Aorta (tissue), 5 donors: Measurements from ENCODE around the gene CDK5R2. TPM values are rescaled to one million over a fixed set of nuclear protein-coding genes. Genes with fewer than 3 reads are reported as not detected.
A peak's percentile ranks its signal among the peaks of the same experiment; 100 is the strongest.

ENCODE experiments used
- ATAC-seq: fragments of 200-7000 bp; cut with Tn5 transposase; one replicate; pipeline ENCODE4 v1.9.1; 2022; ENCODE audit warnings: moderate library complexity; ENCODE audit not compliant: low FRiP score
- DNase-seq, 2 donors: peaks; one replicate each; pipeline ENCODE4 v3.0.0-alpha.2; 2020
- H3K27ac ChIP-seq, 2 donors: one replicate each; pipeline ENCODE4 v1.5.1; 2013; ENCODE audit warnings: low read length in 2 of 2, mild to moderate bottlenecking in 2 of 2, moderate library complexity in 2 of 2, control low read depth in 1 of 2, inconsistent platforms in 1 of 2, low read depth in 1 of 2
- H3K27me3 ChIP-seq, 2 donors: one replicate each; pipeline ENCODE4 v1.6.1; 2013; ENCODE audit warnings: control low read depth in 1 of 2, low read length in 1 of 2, mild to moderate bottlenecking in 1 of 2, moderate library complexity in 1 of 2; ENCODE audit not compliant: insufficient read depth in 2 of 2, control insufficient read depth in 1 of 2
- H3K36me3 ChIP-seq, 2 donors: one replicate each; pipeline ENCODE4 v1.6.1; 2013; ENCODE audit warnings: control low read depth in 1 of 2, low read length in 1 of 2, mild to moderate bottlenecking in 1 of 2; ENCODE audit not compliant: insufficient read depth in 2 of 2, control insufficient read depth in 1 of 2
- H3K4me1 ChIP-seq, 2 donors: one replicate each; pipeline ENCODE4 v1.6.1; 2013; ENCODE audit warnings: low read length in 2 of 2, control low read depth in 1 of 2, mild to moderate bottlenecking in 1 of 2, moderate library complexity in 1 of 2; ENCODE audit not compliant: insufficient read depth in 2 of 2, control insufficient read depth in 1 of 2
- H3K4me3 ChIP-seq, 2 donors: one replicate each; pipeline ENCODE4 v1.5.1; 2013; ENCODE audit warnings: low read length in 2 of 2, control low read depth in 1 of 2, mild to moderate bottlenecking in 1 of 2
- H3K9me3 ChIP-seq: one replicate; pipeline ENCODE4 v1.6.1; 2013; ENCODE audit warnings: mild to moderate bottlenecking, low read length; ENCODE audit not compliant: control insufficient read depth
- WGBS, 2 donors: extraction: QIAGEN DNeasy Blood & Tissue Kit; methylation state at CpG; one replicate each; pipeline ENCODE4 v1.1.7; 2013; 5-methylcytosine and 5-hydroxymethylcytosine counted together
- intact Hi-C, 2 donors: fragments of 100-400 bp; cut with DNase I; formaldehyde crosslinking; loops; one replicate each; pipeline versions ENCODE4 v1.14.2 to v1.15.0; 2022
- polyA plus RNA-seq, 2 donors: library from polyadenylated mRNA; stranded (reverse); fragments of 200-250 nt; gene quantifications; one replicate each; pipeline ENCODE4 v1.2.3, GENCODE V29; 2013
- total RNA-seq, 2 donors: library from RNA; stranded (reverse); fragmentation: NEBNext Ultra II Directional; extraction: Animal tissue kit (Norgen Biotek cat#: 25700); gene quantifications; one replicate each; pipeline ENCODE4 v1.2.1, GENCODE V29; 2021
- donor health status: healthy with polysubstance abuse.
- donor health status: Bipolar disorder and iron deficiency.
- donor health status: DM: no; HTN: no; CAD: no.
- donor health status: DM: no; HTN: no; CAD: no.
- donor health status: DM: yes; HTN: yes; CAD: no.

The CDK5R2 gene
- total and polyA plus RNA-seq, 4 donors, result not detected

DNA sequence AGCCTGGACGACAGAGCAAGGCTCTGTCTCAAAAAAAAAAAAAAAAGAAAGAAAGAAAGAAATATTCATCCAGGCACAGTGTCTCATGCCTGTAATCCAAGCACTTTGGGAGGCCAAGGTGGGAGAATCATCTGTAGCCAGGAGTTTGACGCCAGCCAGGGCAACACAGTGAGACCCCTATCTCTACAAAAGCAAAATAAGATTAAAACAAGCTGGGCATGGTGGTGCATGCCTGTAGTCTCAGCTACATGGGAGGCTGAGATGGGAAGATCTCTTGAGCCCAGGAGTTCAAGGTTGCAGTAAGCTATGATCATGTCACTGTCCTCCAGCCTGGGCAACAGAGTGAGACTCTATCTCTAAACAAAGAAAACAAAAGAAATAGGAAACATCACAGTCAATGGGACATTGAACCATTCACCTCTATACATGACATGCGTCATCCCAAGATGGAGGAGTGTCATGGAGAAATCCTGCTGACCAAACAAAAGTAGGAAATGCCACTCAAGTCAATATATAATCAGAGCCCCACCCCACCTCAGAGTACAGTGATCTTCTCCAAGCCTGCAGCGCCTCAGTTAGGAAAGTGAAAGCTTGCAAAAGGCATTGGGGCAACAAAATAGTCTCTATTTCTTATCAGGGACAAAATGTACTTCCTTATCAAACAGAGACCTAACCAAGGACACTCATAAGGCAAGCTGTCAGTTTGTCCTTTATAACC is 15.8 kb downstream of the CDK5R2 start:
- intact Hi-C loops, result no loop called here
- H3K27me3 ChIP-seq, result peaks cover 0 to 2% of the 10 kb centered on the region in 2 donors

DNA sequence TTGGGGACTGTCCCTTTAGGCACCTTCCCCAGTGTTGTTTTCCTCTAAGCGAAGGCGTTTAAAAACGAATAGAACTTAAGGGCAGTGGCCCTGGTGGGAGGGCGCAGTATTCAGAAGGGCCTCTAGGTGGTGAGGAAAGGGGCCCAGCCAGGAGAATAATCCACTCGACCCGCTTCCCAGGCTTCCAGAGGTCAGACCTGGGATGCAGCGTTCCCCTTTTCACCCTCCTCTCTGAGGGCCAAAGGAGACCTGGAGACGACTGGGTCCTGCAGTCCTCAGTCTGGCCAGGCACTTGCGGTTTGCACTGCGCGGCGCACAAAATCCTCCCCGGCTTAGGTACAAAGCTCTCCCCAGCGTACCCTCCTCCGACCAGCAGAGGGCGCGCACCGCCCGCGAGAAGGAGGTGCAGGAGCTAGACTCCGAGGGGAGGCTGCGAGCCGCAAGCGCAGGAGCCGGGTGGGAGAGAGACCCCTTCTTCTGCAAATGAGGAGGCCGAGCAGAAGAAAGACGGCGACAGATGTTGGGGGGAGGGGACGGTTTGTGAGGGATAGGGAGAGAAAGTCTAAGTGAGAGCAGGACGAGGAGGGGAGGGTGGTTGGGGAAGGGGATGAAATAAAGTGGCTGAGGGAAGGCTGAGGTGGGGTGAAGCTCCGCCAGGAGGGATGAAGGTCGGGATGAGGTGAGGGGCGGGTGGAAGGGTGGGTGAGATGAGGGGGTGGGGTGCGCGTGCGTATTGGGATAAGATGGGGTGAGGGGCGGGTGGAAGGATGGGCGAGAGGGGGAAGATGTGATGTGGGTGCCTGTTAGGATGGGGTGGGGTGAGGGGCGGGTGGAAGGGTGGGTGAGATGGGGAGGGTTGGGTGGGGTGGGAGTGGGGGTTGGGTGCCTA is 20.6 kb downstream of the CDK5R2 start:
- Histone ChIP-seq H3K9me3 (no peaks in the 10 kb centered on the region), H3K4me3 (no peak overlapping the region), H3K4me1 (no peaks in the 10 kb centered on the region), H3K36me3 (no peaks in the 10 kb centered on the region), H3K27me3 (peaks cover 0 to 2% of the 10 kb centered on the region in 2 donors), H3K27ac (no peak overlapping the region)
- 1% methylated on average over 36 to 39 of the region's 39 CpGs for WGBS, 2 donors
- DNase-seq (peak; percentile 87 to 95), ATAC-seq (peak; percentile 72)
- intact Hi-C loops, result no loop called here

More for the DNA sequence above, 15.8 kb downstream of the CDK5R2 start:
- H3K36me3 ChIP-seq, result no peaks in the 10 kb centered on the region
- no peaks in the 10 kb centered on the region for H3K4me1 ChIP-seq
- no peak overlapping the region for H3K4me3 ChIP-seq
- WGBS, 2 donors, result 65 to 70% methylated on average over 4 of the region's 4 CpGs
- H3K9me3 ChIP-seq, result peaks cover 2% of the 10 kb centered on the region
- DNase-seq (peak in 1 of 2 donors; percentile 6), ATAC-seq (no peak)
- no peak overlapping the region for H3K27ac ChIP-seq

DNA sequence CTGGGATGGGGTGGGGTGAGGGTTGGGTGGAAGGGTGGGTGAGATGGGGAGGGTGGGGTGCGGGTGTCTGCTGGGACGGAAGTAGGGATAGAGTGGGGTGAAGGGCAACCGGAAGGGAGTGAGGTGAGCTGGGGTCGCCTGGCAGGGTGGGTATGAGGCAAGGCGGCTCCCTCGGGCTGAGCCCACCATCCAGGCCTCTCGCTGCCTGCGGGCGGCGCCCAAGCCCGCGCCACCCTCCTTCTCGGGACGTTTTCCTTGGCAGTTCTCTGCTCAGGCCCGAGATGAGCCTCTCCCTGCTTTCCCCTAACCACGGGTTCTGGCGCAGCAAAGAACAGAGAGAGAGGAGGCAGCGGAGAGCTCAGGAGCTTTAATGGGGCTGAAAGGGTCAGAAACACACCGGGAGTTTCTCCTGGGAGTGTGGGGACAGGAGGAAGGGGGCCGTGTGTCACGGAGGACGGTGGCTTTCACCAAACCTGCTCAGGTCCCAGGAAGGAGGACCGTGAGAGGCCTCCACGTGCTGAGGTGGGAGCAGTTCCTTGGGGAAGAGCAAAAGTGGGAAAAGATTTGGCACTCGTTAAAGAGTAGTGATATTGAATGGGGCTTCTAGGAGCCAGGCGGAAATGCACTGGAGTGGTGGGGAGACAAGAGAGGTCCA is 21.4 kb downstream of the CDK5R2 start:
- WGBS, 2 donors, result 4% methylated on average over 25 to 26 of the region's 26 CpGs
- Histone ChIP-seq H3K4me1 (no peaks in the 10 kb centered on the region), H3K36me3 (no peaks in the 10 kb centered on the region), H3K9me3 (no peaks in the 10 kb centered on the region), H3K4me3 (no peak overlapping the region), H3K27ac (no peak overlapping the region), H3K27me3 (peaks cover 0 to 2% of the 10 kb centered on the region in 2 donors)
- no peak for DNase-seq
- ATAC-seq, result no peak
- intact Hi-C loops, result no loop called here

DNA sequence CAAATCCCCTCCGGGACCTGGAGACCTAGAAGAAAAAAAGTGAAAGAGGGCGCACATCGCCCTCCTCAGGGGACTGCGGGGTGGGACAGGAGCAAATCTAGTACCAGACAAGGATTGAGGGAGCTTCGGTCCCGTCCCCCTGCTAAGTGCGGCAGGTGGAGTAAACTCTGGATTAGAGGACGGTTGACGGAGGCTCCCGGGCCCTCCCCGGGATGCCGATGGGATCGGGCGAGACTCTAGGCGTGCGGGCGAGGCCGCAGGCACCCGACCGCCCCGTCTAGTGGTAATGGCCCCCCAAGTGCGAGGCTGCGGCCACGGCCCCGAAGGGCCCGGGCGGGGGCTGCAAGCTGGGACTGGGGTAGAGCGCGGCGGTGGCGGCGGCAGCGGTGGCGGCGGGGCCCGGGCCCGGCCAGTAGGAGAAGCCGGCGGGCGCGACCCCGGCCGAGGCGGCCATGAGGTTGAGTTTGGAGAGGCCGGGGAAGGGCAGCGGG is 22.0 kb downstream of the CDK5R2 start:
- WGBS, 2 donors, result 2% methylated on average over 37 to 46 of the region's 46 CpGs
- Histone ChIP-seq H3K36me3 (no peaks in the 10 kb centered on the region), H3K27me3 (peaks cover 0 to 2% of the 10 kb centered on the region in 2 donors), H3K9me3 (no peaks in the 10 kb centered on the region), H3K27ac (no peak overlapping the region), H3K4me1 (no peaks in the 10 kb centered on the region), H3K4me3 (no peak overlapping the region)
- intact Hi-C loops, result no loop called here
- no peak for ATAC-seq
- no peak for DNase-seq

DNA sequence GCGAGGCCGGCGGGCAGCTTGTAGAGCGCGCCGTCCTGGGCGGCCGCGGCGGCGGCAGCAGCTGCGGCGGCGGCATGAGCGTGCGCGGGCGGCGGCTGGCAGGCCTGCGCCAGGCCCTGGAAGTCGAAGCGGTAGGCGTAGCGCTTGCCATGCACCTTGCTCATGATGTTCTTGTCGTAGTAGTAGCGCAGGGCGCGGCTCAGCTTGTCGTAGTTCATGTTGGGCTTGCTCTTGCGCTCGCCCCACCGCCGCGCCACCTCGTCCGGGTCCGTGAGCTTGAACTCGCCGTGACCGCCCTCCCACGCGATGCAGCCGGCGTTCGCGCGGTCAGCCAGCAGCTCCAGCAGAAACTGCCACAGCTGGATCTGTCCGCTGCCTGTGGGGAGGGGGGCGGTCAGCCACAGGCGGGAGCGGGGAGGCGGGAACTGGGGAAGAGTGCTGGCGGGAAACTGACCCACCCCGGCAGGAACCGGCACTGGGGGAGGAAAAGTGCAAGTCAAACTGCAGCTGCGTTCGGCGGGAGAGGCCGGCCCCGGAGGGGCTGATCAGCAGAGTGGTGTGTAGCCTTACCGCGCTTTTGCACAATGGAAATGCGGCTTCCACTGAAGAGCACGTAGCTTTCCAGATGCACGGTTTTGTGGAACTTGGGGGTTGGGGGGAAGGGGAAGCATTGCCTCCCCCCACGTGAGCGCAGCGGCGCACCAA is 22.6 kb downstream of the CDK5R2 start:
- Histone ChIP-seq H3K36me3 (no peaks in the 10 kb centered on the region), H3K27ac (no peak overlapping the region), H3K4me1 (no peaks in the 10 kb centered on the region), H3K9me3 (no peaks in the 10 kb centered on the region), H3K4me3 (peak overlapping the region in 1 of 2 donors; percentile 34), H3K27me3 (peaks cover 0 to 2% of the 10 kb centered on the region in 2 donors)
- ATAC-seq (no peak), DNase-seq (no peak)
- intact Hi-C loops, result no loop called here
- WGBS, 2 donors, result 1% methylated on average over 62 to 69 of the region's 69 CpGs

DNA sequence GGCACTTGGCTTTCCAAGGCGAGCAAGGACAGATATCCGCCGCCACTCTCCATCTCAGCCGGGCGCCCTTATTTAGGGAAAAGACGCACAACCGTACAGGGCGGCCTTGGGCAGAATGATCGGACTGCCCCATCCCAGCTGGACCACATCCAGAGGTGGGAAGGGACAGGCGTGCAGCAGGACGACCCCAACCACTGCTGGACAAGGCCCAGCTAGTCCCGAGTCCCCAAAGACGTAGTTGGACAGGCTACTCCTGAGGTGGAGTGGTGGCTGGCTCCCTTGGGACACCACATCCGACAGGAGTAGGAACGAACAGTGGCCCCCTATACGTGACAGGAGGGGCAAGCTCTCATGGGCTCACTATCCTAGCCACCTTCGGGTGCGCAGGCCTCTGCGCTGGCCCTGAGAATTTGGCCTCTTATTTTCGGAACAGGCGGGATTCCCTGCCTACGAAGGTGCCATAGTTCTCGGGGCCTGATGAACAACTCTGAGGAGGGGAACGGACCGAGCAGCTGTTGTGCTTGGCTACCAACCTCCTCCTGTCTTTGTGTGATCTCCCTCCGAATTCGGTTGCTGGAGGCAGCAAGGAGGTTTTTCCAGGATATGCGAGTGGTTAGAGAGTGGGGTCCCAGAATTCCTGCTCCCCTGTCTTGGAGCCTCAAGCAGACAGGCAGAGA is 23.3 kb downstream of the CDK5R2 start:
- Histone ChIP-seq H3K4me1 (no peaks in the 10 kb centered on the region), H3K36me3 (no peaks in the 10 kb centered on the region), H3K9me3 (no peaks in the 10 kb centered on the region), H3K27me3 (peaks cover 0 to 2% of the 10 kb centered on the region in 2 donors), H3K27ac (no peak overlapping the region), H3K4me3 (no peak overlapping the region)
- 4 to 8% methylated on average over 28 of the region's 28 CpGs for WGBS, 2 donors
- DNase-seq (peak in 1 of 2 donors; percentile 63), ATAC-seq (no peak)
- intact Hi-C loops, result no loop called here

DNA sequence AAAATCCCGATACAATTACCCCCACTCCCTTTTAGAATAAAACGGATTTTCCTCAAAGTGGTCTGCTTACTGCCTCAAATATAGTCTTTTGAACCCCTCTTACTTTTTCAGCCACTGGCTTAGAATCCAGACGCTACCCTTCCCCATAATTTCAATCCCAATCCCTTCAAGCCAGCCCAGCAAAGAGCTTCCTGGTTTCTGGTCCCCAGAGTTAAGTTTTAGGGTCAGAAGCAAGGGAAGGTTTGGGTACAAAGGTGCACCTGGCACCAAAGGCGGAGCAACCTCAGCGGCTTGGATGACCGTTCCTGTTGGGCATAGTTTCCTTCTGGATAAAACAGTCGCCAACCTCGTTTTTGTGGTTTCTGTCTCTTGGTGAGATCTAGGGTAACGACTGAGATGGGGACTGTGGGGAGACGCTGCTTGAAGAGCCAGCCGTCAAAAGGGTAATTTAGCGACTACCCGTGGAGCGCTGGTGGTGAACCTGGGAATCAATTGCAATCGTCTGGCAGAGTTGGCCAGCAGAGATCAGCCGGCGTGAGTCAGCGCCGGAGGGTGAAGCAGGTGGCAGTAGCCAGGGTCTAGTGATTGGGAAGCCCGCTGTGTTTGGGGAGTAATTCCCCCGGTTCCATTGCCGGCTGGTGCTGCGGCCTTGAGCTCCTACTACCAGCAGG is 23.9 kb downstream of the CDK5R2 start:
- intact Hi-C loops, result no loop called here
- DNase-seq (peak in 1 of 2 donors; percentile 25), ATAC-seq (no peak)
- H3K27me3 ChIP-seq, result peaks cover 0 to 2% of the 10 kb centered on the region in 2 donors
- no peak overlapping the region for H3K27ac ChIP-seq
- WGBS, 2 donors, result 11 to 14% methylated on average over 23 of the region's 23 CpGs
- H3K4me3 ChIP-seq, result no peak overlapping the region
- H3K4me1 ChIP-seq, result no peaks in the 10 kb centered on the region
- no peaks in the 10 kb centered on the region for H3K36me3 ChIP-seq
- H3K9me3 ChIP-seq, result no peaks in the 10 kb centered on the region
